GM20431 (cell line): ENCODE data around the gene HEMGN.
"Not testable (repeated sequence)": the region's sequence is repeated elsewhere in the genome, so short reads cannot be mapped to it uniquely, and the experiment has no call there.

ENCODE experiments used
- in situ Hi-C: fragments of 300-500 bp; cut with MseI, MboI; formaldehyde crosslinking; loops from one replicate; pipeline ENCODE4 v1.15.0; 2020; ENCODE audit warnings: low sequenced_read_pairs; ENCODE audit not compliant: unreplicated experiment

Gene HEMGN

GRCh38 chr9:97969014-97969413 is 31.0 kb upstream of the HEMGN start:
- in situ Hi-C loops: loop anchor here (10.0 kb wide), 1 partner anchor 56 kb away; no protein-coding TSS in a partner anchor

GRCh38 chr9:97966493-97966892 is 28.5 kb upstream of the HEMGN start:
- in situ Hi-C loops: loop anchor here (10.0 kb wide), 1 partner anchor 58 kb away; no protein-coding TSS in a partner anchor

GRCh38 chr9:97964901-97965300 is 26.9 kb upstream of the HEMGN start:
- in situ Hi-C loops: loop anchor here (10.0 kb wide), 1 partner anchor 60 kb away; no protein-coding TSS in a partner anchor

GRCh38 chr9:97963232-97963631 is 25.3 kb upstream of the HEMGN start:
- in situ Hi-C loops: loop anchor here (10.0 kb wide), 1 partner anchor 62 kb away; no protein-coding TSS in a partner anchor

- in situ Hi-C loops: loop anchor here (10.0 kb wide), 1 partner anchor 62 kb away; no protein-coding TSS in a partner anchor
Measured at GRCh38 chr9:97962575-97962974, 24.6 kb upstream of the HEMGN start.

- in situ Hi-C loops: loop anchor here (10.0 kb wide), 1 partner anchor 63 kb away; no protein-coding TSS in a partner anchor
Measured at GRCh38 chr9:97962136-97962535, 24.2 kb upstream of the HEMGN start.

- in situ Hi-C loops: loop anchor here (10.0 kb wide), 1 partner anchor 63 kb away; no protein-coding TSS in a partner anchor
Measured at GRCh38 chr9:97961361-97961760, 23.4 kb upstream of the HEMGN start.

GRCh38 chr9:97960678-97961328 is 22.8 kb upstream of the HEMGN start:
- in situ Hi-C loops: loop anchor here (10.0 kb wide), 1 partner anchor 64 kb away; no protein-coding TSS in a partner anchor

GRCh38 chr9:97959585-97959984 is 21.6 kb upstream of the HEMGN start:
- in situ Hi-C loops: no loop called here

- in situ Hi-C loops: no loop called here
Measured at GRCh38 chr9:97958812-97959511, 21.0 kb upstream of the HEMGN start.

GRCh38 chr9:97956331-97956730 is 18.4 kb upstream of the HEMGN start:
- in situ Hi-C loops: no loop called here

GRCh38 chr9:97954550-97954989 is 16.6 kb upstream of the HEMGN start:
- in situ Hi-C loops: no loop called here

GRCh38 chr9:97950873-97951272 is 12.9 kb upstream of the HEMGN start:
- in situ Hi-C loops: not testable (repeated sequence)

GRCh38 chr9:97947094-97947493 is 9.1 kb upstream of the HEMGN start:
- in situ Hi-C loops: not testable (repeated sequence)

- in situ Hi-C loops: not testable (repeated sequence)
Measured at GRCh38 chr9:97945470-97945869, 7.5 kb upstream of the HEMGN start.

- in situ Hi-C loops: no loop called here
Measured at GRCh38 chr9:97944612-97945011, 6.6 kb upstream of the HEMGN start.

GRCh38 chr9:97943308-97943855 is 5.4 kb upstream of the HEMGN start:
- in situ Hi-C loops: no loop called here

GRCh38 chr9:97941323-97941722 is 3.4 kb upstream of the HEMGN start:
- in situ Hi-C loops: no loop called here

- in situ Hi-C loops: no loop called here
Measured at GRCh38 chr9:97940741-97941140, 2.8 kb upstream of the HEMGN start.

- in situ Hi-C loops: no loop called here
Measured at GRCh38 chr9:97940233-97940632, 2.3 kb upstream of the HEMGN start.

GRCh38 chr9:97936998-97937397 is 974 bp downstream of the HEMGN start:
- in situ Hi-C loops: no loop called here
